Mesendoderm (in vitro differentiated cells): Measurements from ENCODE around the gene NFATC3.

Experiments
- DNase-seq: peaks from one replicate; pipeline ENCODE4 v3.0.0; 2013
- H2AK5ac ChIP-seq: 2 replicates; pipeline ENCODE4 v1.6.1; 2013; ENCODE audit warnings: low read length, inconsistent platforms
- H2BK120ac ChIP-seq: 2 replicates; pipeline ENCODE4 v1.6.1; 2013; ENCODE audit warnings: low read depth, mild to moderate bottlenecking, low read length, moderate library complexity, mixed read lengths
- H2BK15ac ChIP-seq: replicated peaks from 2 replicates; pipeline ENCODE4 v1.6.1; 2013; ENCODE audit warnings: low read depth, mild to moderate bottlenecking, moderate library complexity
- H2BK5ac ChIP-seq: 2 replicates; pipeline ENCODE4 v1.6.1; 2013; ENCODE audit warnings: low read length, inconsistent platforms
- H3K18ac ChIP-seq: 2 replicates; pipeline ENCODE4 v1.6.1; 2013; ENCODE audit warnings: mild to moderate bottlenecking, low read length, mixed read lengths
- H3K23ac ChIP-seq: one replicate; pipeline ENCODE4 v1.6.1; 2013; ENCODE audit warnings: low read length
- H3K27ac ChIP-seq: 2 replicates; pipeline ENCODE4 v1.5.1; 2013; ENCODE audit warnings: low read depth, mild to moderate bottlenecking, inconsistent platforms, low read length, moderate library complexity
- H3K27me3 ChIP-seq: 2 replicates; pipeline ENCODE4 v1.6.1; 2013; ENCODE audit warnings: low read length, control low read depth, mild to moderate bottlenecking, inconsistent platforms; ENCODE audit not compliant: insufficient read depth, poor library complexity
- H3K36me3 ChIP-seq: 2 replicates; pipeline ENCODE4 v1.6.1; 2013; ENCODE audit warnings: low read length, inconsistent platforms; ENCODE audit not compliant: control insufficient read depth, insufficient read depth
- H3K4ac ChIP-seq: one replicate; pipeline ENCODE4 v1.6.1; 2013; ENCODE audit warnings: low read depth, mild to moderate bottlenecking, low read length, moderate library complexity
- H3K4me1 ChIP-seq: 2 replicates; pipeline ENCODE4 v1.6.1; 2013; ENCODE audit warnings: low read depth, low read length, inconsistent platforms; ENCODE audit not compliant: control insufficient read depth
- H3K4me2 ChIP-seq: 2 replicates; pipeline ENCODE4 v1.6.1; 2013; ENCODE audit warnings: low read length
- H3K4me3 ChIP-seq: 2 replicates; pipeline ENCODE4 v1.5.1; 2013; ENCODE audit warnings: mild to moderate bottlenecking, low read length
- H3K56ac ChIP-seq: one replicate; pipeline ENCODE4 v1.6.1; 2013; ENCODE audit warnings: low read length
- H3K79me1 ChIP-seq: 2 replicates; pipeline ENCODE4 v1.6.1; 2013; ENCODE audit warnings: low read length, inconsistent platforms
- H3K79me2 ChIP-seq: 2 replicates; pipeline ENCODE4 v1.6.1; 2013; ENCODE audit warnings: mild to moderate bottlenecking, low read length; ENCODE audit not compliant: control insufficient read depth, insufficient read depth
- H3K9ac ChIP-seq: 2 replicates; pipeline ENCODE4 v1.6.1; 2013; ENCODE audit warnings: low read length, inconsistent platforms
- H4K5ac ChIP-seq: one replicate; pipeline ENCODE4 v1.6.1; 2013; ENCODE audit warnings: low read length
- H4K8ac ChIP-seq: one replicate; pipeline ENCODE4 v1.6.1; 2013; ENCODE audit warnings: low read depth, mild to moderate bottlenecking, control low read depth, low read length, moderate library complexity
- WGBS: extraction: QIAGEN DNeasy Blood & Tissue Kit; methylation state at CpG from one replicate; pipeline ENCODE4 v1.1.7; 2013; ENCODE audit warnings: low lambda C conversion rate, missing lambda C conversion rate; ENCODE audit not compliant: insufficient coverage; ENCODE audit errors: extremely low coverage; 5-methylcytosine and 5-hydroxymethylcytosine counted together

The NFATC3 gene

GRCh38 chr16:68228652-68229051, 143.5 kb downstream of the NFATC3 start:
- H3K4me3 ChIP-seq: no peak overlapping the region
- no peaks in the 10 kb centered on the region for H3K27me3 ChIP-seq
- H2AK5ac ChIP-seq: no peak overlapping the region
- H3K36me3 ChIP-seq: no peaks in the 10 kb centered on the region
- H4K8ac ChIP-seq: no peak overlapping the region
- no peak overlapping the region for H3K4me2 ChIP-seq
- no peak overlapping the region for H2BK5ac ChIP-seq
- H3K27ac ChIP-seq: no peak overlapping the region
- H4K5ac ChIP-seq: no peak overlapping the region
- H3K79me2 ChIP-seq: peaks cover 3% of the 10 kb centered on the region
- no peak overlapping the region for H3K9ac ChIP-seq
- no peak for DNase-seq
- no peaks in the 10 kb centered on the region for H3K4me1 ChIP-seq
- WGBS: no CpG with 5 or more reads among the region's 3 CpGs
- peaks cover 2% of the 10 kb centered on the region for H3K79me1 ChIP-seq
- H3K18ac ChIP-seq: no peak overlapping the region
- no peak overlapping the region for H2BK120ac ChIP-seq
- no peak overlapping the region for H3K4ac ChIP-seq
- H3K23ac ChIP-seq: no peak overlapping the region
- H2BK15ac ChIP-seq: no peak overlapping the region
- no peak overlapping the region for H3K56ac ChIP-seq

DNA sequence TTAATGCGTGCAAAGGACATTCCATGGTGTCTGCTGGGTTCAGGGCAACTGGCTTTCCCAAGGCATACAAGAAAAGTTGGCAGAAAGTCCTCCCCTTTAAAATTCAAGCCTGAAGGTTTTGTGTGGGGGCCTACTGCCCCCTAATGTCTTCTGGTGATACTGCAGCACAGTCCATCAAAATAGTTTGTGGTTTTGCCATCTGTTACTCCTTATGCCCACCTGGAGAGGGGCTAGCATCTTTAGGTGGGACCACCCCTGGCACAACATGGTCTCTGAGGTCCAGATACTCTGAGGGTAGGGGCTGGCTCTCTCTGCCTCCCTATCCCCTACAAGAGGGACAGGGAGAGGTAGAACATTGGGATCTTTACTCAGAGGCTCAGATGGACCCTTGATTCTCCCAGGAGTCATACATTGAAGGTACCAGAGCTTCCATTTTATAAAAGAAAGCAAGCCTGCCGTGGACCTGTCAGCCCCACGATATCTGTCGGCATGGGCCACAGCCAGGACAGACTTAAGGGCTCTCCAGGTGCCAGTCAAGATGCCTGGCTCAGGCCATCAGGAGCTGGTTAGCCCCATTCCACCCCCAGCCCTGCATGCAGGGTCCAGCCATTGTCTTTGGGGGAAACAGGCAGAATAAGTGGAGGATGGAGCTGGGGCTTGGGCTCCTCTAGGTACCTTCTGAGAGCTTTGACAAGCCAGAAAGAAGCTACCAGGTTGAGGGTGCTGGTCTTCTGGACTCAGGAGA, 144.4 kb downstream of the NFATC3 start:
- H3K9ac ChIP-seq: no peak overlapping the region
- no peak overlapping the region for H3K56ac ChIP-seq
- no peak overlapping the region for H3K4me3 ChIP-seq
- no peak overlapping the region for H4K5ac ChIP-seq
- no peak overlapping the region for H2BK15ac ChIP-seq
- H2BK5ac ChIP-seq: no peak overlapping the region
- peak; percentile 65 for DNase-seq
- H3K4me2 ChIP-seq: no peak overlapping the region
- H3K27me3 ChIP-seq: no peaks in the 10 kb centered on the region
- no peak overlapping the region for H4K8ac ChIP-seq
- no peak overlapping the region for H3K27ac ChIP-seq
- H3K79me2 ChIP-seq: peaks cover 4% of the 10 kb centered on the region
- no peak overlapping the region for H2BK120ac ChIP-seq
- no CpG with 5 or more reads among the region's 4 CpGs for WGBS
- no peak overlapping the region for H3K18ac ChIP-seq
- H3K23ac ChIP-seq: no peak overlapping the region
- H3K4me1 ChIP-seq: peaks cover 4% of the 10 kb centered on the region
- no peak overlapping the region for H3K4ac ChIP-seq
- peaks cover 2% of the 10 kb centered on the region for H3K79me1 ChIP-seq
- H2AK5ac ChIP-seq: no peak overlapping the region
- no peaks in the 10 kb centered on the region for H3K36me3 ChIP-seq

DNA sequence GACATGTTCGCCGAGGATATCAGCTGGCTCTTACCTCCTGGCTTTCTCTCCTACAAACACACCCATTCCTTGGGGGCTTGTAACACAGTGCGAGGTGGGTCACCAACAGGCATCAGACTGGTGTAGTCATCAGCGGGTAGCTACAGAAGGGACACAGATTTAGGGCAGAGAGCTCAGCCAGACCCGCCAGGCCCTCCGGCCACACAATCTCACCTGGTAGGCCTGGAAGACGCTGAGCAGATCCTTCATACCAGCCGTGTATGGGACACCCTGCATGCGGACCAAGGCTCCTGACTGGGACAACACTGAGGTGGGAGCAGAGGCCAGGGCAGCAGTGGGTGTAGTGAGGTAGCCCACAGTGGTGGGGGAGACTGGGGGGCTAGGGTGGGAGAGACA, 145.0 kb downstream of the NFATC3 start:
- Histone ChIP-seq H4K5ac (no peak overlapping the region), H3K4me2 (no peak overlapping the region), H4K8ac (no peak overlapping the region), H3K23ac (no peak overlapping the region), H2BK15ac (no peak overlapping the region), H3K9ac (no peak overlapping the region), H3K4ac (no peak overlapping the region), H2BK5ac (no peak overlapping the region), H3K56ac (no peak overlapping the region), H3K27ac (no peak overlapping the region), H3K79me2 (peaks cover 4% of the 10 kb centered on the region), H2AK5ac (no peak overlapping the region), H2BK120ac (no peak overlapping the region), H3K36me3 (no peaks in the 10 kb centered on the region), H3K4me1 (peaks cover 4% of the 10 kb centered on the region), H3K27me3 (no peaks in the 10 kb centered on the region), H3K4me3 (no peak overlapping the region), H3K79me1 (peaks cover 2% of the 10 kb centered on the region), H3K18ac (no peak overlapping the region)
- no CpG with 5 or more reads among the region's 9 CpGs for WGBS
- DNase-seq: no peak

DNA sequence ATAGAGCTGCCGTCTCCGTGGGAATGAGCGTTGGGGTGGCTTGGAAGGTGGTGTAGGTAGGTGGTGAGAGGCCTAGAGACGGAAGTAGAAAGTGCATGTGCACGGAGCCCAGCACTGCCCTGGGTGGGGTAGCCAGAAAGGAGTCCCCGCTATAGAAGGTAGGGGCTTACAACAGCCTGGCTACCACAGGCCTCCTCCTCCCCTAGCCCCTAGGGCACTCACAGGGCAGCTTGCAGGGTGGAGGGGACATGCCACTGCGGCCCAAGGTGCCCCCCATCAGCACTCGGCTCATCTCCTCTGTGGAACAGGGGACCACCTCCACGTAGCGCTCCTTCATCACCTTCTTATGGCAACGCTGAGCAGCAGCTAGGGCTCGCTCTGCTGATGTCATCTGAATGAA, 145.8 kb downstream of the NFATC3 start:
- H3K27me3 ChIP-seq: no peaks in the 10 kb centered on the region
- H3K23ac ChIP-seq: no peak overlapping the region
- peaks cover 4% of the 10 kb centered on the region for H3K4me1 ChIP-seq
- H3K56ac ChIP-seq: no peak overlapping the region
- peaks cover 2% of the 10 kb centered on the region for H3K79me1 ChIP-seq
- H2BK5ac ChIP-seq: no peak overlapping the region
- no peak overlapping the region for H2AK5ac ChIP-seq
- H3K18ac ChIP-seq: no peak overlapping the region
- H3K4ac ChIP-seq: no peak overlapping the region
- H4K5ac ChIP-seq: no peak overlapping the region
- H3K4me2 ChIP-seq: no peak overlapping the region
- no peak overlapping the region for H3K9ac ChIP-seq
- no peak overlapping the region for H3K4me3 ChIP-seq
- no peaks in the 10 kb centered on the region for H3K36me3 ChIP-seq
- no peak overlapping the region for H2BK120ac ChIP-seq
- no CpG with 5 or more reads among the region's 12 CpGs for WGBS
- H4K8ac ChIP-seq: no peak overlapping the region
- peaks cover 4% of the 10 kb centered on the region for H3K79me2 ChIP-seq
- no peak overlapping the region for H3K27ac ChIP-seq
- no peak overlapping the region for H2BK15ac ChIP-seq
- DNase-seq: no peak

DNA sequence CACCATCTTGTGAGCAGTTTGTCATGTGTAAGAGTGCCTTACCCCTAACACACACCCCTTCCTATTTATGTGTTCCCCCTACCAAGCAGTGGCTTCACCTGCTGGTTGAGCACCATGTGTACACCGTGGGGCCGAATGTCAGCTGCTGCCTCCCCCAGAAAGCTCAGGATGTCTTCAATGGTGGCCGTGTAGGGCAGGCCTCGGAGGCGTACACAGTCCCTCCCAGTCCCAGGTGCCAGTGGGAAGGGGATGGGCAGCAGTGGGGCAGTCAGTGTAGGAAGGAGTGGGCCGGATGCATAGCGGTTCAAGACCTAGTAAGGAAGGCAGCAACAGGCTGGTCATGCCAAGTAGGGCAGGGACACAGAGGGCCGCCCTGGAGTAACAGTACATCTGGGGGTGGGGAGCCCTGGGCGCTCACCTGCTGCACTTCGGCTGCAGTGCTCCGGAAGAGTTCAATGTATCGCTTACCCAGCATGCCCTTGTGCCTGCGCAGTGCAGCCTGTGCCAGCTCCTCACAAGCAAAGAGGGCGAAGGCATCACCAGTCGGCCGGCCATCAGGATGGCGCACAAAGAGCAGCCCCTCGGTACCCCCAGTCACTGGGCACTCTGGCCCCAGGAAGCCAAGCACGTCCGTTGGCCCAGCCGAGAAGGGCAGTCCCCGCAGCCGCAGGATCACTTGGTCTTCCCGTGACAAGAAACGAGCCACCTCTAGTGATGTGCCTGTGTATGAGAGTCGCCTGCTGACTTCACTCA, 146.4 kb downstream of the NFATC3 start:
- H4K5ac ChIP-seq: no peak overlapping the region
- no peak overlapping the region for H2AK5ac ChIP-seq
- no peak overlapping the region for H2BK120ac ChIP-seq
- no peak overlapping the region for H3K4ac ChIP-seq
- WGBS: no CpG with 5 or more reads among the region's 26 CpGs
- no peaks in the 10 kb centered on the region for H3K27me3 ChIP-seq
- H3K4me1 ChIP-seq: peaks cover 4% of the 10 kb centered on the region
- no peak overlapping the region for H3K18ac ChIP-seq
- H3K56ac ChIP-seq: no peak overlapping the region
- peaks cover 2% of the 10 kb centered on the region for H3K79me1 ChIP-seq
- peaks cover 4% of the 10 kb centered on the region for H3K79me2 ChIP-seq
- no peak overlapping the region for H2BK15ac ChIP-seq
- H3K36me3 ChIP-seq: no peaks in the 10 kb centered on the region
- no peak for DNase-seq
- no peak overlapping the region for H3K4me3 ChIP-seq
- no peak overlapping the region for H3K27ac ChIP-seq
- H3K9ac ChIP-seq: no peak overlapping the region
- H3K4me2 ChIP-seq: no peak overlapping the region
- H4K8ac ChIP-seq: no peak overlapping the region
- H3K23ac ChIP-seq: no peak overlapping the region
- no peak overlapping the region for H2BK5ac ChIP-seq
